ENCODE data around the gene PSG6. TPM values are rescaled to one million over a fixed set of nuclear protein-coding genes. Genes with fewer than 3 reads are reported as not detected.
"Not testable (repeated sequence)": the region's sequence is repeated elsewhere in the genome, so short reads cannot be mapped to it uniquely, and the experiment has no call there.

PSG6 gene
- total RNA-seq, 1 donor from 2014 or later, result not detected

DNA sequence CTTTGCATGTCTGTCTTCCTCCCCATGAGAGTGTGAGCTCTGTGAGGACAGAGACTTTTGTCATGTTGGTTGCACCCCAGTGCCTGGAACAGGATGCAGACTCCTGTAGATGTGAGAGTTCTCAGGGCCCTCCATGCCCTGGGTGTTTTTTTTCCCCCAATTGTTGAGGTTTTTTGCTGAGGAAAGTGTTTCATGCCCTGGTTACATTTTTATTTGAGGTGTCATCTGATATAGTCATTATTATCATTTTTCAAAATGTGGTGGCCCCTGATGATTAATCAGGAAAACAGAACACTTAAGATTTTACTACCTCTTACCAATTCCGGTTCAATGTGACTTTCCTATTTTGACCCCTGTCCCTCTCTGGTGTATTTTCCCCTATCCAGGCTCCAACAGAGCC is 763 bp downstream of the PSG6 start:
- ATAC-seq; DNase-seq (ENCODE audit: low spot score); intact Hi-C loops (cut with DNase I): not testable (repeated sequence)

DNA sequence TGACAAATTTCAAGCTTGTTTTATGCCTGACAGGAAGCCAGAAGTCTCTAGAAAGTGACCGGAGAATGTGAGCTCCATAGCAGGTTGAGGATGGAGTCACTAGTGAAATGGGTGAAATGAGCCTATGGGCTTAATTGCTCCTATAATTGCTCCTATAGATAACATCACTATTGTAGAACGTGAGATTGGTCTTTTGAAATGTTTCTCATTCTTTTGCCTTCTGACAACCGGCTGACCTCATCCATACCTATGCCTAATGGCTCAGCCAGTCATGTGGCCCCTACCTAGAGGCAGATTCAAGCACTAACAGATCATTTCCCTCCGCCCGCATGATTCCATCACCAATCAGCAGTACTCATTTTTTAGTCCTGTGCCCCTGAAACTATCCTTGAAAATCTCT is 4.2 kb downstream of the PSG6 start:
- DNase-seq (ENCODE audit: low spot score); ATAC-seq; intact Hi-C loops (cut with DNase I): not testable (repeated sequence)

DNA sequence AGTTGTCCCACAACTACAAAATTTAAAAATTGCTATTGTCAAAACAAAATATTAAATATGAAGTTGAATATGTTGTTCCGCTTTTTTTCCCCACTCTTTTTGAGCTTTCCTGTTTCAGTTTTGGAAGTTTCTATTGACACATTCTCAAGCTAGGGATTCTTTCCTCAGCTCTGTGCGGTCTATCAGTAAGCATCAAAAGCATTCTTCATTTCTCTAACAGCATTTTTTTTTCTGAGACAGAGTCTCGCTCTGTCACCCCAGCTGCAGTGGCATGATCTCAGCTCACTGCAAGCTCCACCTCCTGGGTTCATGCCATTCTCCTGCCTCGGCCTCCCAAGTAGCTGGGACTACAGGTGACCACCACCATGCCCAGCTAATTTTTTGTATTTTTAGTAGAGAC is 4.8 kb downstream of the PSG6 start:
- ATAC-seq; intact Hi-C loops (cut with DNase I); DNase-seq (ENCODE audit: low spot score): not testable (repeated sequence)

DNA sequence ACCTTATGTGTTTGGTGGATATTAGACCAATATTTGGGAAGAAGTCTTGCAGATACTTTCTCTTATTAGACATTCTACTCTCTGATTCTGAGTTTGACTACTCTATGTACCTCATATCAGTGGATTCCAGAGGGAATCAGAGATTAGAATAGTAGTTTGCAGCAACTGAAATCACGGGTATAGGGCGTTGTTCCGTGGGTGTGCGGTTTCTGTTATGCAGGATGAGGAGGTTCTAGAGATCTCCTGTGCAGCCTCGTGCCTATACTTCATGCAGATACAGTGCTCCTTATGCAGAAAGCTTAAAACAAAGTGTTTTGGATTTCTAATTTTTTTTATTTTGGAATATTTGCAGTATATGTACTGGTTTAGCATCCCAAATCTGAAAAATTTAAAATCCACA is 6.0 kb downstream of the PSG6 start:
- DNase-seq (ENCODE audit: low spot score); intact Hi-C loops (cut with DNase I); ATAC-seq: not testable (repeated sequence)

DNA sequence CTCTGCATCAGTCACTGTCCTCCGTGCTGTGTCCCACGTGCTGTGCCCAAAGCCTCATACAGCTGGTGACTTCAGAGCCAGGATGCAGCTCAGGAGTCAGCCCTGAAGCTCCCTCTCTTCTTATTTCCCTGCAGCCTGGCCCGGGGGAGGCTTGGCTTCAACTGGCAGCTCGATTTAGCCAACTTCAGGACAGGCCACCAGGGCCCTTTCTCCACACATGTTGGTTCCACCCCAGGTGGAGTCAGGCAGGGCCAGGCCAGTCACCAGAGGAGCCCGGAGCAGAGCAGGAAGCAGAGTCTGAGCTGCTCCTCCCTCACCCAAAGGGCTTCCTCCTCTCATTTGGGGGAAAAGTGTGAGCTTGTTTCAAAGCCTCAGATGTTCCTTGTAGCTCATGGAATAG is 11.5 kb downstream of the PSG6 start:
- DNase-seq (ENCODE audit: low spot score); intact Hi-C loops (cut with DNase I); ATAC-seq: not testable (repeated sequence)

DNA sequence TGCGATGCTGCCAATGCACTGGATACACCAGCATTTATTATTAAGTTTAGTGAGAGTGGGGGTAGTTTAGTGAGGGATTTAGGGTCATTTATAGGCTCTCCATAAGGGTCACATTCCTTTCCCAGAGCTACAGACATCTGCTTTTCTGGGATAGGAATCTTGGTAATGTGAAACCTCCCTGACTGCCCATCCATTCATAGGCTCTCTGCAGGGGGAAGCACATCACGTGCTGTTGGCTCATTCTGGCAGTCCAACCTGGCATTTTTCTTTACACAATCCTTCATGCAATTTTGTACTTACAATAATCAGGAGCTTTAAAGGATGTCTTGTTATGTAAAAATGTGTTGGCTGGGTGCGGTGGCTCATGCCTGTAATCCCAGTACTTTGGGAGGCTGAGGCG is 17.1 kb downstream of the PSG6 start:
- DNase-seq (ENCODE audit: low spot score); ATAC-seq; intact Hi-C loops (cut with DNase I): not testable (repeated sequence)

DNA sequence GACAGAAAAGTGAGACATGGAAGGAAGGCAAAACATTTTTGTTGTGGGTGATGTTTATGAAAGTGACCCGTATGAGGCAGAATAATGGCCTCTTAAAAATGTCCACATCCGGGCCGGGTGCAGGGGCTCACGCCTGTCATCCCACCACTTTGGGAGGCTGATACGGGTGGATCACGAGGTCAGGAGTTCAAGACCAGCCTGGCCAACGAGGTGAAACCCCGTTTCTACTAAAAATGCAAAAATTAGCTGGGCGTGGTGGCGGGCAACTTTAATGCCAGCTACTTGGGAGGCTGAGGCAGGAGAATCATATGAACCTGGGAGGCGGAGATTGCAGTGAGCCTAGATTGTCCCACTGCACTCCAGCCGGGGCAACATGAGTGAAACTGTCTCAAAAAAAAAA is 18.0 kb downstream of the PSG6 start:
- intact Hi-C loops (cut with DNase I); ATAC-seq; DNase-seq (ENCODE audit: low spot score): not testable (repeated sequence)

DNA sequence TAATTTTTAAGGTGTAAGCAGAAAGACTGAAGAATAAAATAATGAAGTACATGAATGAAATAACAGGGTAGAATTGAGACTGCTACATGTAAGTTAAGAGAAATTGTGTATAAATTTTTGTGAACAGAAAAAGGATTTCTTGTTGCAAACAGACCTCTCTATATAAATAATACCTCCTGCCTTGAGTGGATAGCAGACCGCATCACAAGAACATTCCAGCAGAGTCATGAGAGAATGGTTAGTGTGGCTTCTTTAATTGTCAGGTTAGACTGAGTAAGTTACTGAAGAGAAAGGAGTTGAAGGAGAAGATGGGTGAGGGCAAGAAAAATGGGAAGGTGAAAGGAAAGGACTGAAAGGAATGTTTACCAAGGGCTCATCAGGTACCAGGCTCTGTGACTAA is 18.6 kb downstream of the PSG6 start:
- ATAC-seq; DNase-seq (ENCODE audit: low spot score); intact Hi-C loops (cut with DNase I): not testable (repeated sequence)

DNA sequence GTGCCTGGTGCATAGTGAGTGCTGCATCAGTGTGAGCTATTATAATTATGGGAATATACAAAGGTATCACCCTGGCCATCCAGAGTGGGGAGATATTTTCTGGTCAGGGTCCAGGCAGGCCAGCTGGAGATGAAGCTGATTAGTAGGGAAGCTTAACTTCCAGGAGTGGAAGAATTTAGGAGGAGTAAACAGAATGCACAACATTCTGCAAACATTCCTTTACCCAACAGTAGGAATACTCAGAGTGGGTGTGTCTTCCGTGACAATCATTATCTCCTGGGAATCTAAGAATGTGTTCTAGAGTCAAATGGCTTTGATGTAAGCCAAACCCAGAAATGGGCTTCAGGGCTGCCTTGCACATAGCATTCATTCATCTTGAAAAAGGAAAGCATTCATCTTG is 19.0 kb downstream of the PSG6 start:
- intact Hi-C loops (cut with DNase I); DNase-seq (ENCODE audit: low spot score); ATAC-seq: not testable (repeated sequence)

DNA sequence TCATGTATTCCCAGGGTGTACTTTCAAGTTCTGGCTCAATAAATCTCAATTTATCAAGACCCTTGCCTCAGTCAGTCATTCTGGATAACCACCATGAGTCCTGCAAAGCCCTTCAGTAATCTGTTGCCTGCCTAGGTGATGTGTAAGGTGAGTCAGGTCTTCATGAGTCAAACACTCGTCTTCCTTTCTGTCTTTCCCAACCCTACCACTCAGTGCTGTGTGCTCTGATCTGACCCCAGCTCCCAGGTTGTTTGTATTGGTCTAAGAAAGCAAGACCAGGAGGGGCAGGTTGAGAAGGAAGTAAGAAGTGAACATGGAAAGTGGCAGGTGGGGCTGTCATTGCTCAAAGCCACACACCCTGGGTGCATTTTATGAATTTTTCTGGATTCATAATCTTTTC is 20.0 kb downstream of the PSG6 start:
- ATAC-seq; intact Hi-C loops (cut with DNase I); DNase-seq (ENCODE audit: low spot score): not testable (repeated sequence)

DNA sequence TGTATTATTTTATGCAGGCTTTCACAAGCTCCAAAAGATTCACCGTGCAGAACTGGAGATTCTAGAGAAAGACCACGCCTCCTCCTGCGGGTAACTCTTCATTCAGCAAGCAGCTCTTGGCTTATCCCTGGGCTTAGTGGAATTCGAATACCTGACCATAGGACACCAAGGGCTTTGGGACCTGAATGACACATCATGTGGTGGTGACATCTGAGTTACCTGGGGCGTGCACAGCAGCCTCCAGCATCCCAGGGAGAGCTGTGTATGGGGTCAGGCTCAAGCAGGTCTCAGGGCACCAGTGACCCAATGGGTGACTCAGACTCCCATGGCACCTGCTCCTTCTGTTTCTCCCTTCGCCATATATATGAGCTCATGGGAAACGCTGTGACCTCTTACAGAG is 27.2 kb downstream of the PSG6 start:
- intact Hi-C loops (cut with DNase I); DNase-seq (ENCODE audit: low spot score); ATAC-seq: not testable (repeated sequence)

DNA sequence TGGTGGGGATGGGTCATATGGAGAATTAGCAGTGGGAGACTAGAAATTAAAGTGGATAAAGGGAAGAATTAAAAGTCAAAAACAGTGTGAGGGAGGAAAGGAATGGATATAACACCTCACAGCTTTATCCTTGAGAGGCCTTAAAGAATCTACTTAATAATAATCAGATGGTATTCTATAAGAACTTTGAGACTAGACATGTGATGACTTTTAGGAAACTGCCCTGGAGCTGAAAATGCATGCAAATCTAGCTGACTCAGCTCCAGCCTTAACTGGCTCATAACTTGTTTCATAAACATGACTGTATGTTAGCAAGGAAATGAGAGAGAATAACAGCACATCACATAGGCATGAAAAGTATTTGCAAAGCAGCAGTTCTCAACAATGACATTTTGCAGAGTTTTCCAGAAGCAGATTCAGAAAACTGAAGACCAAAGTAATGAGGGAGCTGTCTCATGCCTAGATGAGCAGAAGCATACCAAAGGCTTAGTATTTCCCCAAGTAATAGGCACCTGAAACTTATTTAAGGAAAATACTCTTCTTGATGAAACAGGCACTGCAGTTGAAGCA is 29.7 kb downstream of the PSG6 start:
- ATAC-seq; DNase-seq (ENCODE audit: low spot score); intact Hi-C loops (cut with DNase I): not testable (repeated sequence)

DNA sequence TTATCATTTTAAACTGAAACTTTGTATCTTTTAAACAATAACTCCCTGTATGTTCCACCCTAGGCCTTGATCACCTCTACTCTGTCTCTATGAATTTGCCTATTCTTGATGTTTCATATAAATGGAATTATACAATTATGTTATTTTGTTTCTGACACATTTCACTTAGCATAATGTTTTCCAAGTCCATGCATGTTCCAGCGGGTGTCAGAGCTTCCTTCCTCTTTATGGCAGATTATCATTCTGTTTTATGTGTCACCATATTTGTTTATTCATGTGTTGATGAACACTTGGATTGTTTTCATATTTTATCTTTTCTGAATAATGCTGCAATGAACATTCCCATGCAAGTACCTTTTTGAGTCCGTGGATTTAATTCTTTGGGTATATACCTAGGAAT is 35.0 kb downstream of the PSG6 start:
- ATAC-seq; intact Hi-C loops (cut with DNase I); DNase-seq (ENCODE audit: low spot score): not testable (repeated sequence)

DNA sequence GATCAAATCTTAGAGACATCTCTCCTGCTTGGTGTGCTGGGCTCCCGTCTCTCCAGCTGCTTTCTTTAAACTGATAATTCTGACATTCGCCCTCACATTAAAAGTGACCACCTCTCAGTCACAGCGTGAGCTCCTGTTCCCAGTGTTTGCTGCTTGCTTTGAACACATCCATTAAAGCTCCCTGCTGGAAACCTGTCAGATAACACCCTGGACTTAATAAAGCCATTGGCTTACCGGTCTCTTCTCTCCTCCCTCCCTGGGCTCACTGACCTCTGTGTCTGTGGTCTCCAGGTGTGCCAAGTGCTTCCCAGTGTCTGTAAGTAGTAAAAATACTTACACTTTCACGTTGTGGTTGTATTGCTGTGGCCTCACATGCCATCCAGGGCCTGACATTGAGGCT is 35.7 kb downstream of the PSG6 start:
- intact Hi-C loops (cut with DNase I); DNase-seq (ENCODE audit: low spot score); ATAC-seq: not testable (repeated sequence)

DNA sequence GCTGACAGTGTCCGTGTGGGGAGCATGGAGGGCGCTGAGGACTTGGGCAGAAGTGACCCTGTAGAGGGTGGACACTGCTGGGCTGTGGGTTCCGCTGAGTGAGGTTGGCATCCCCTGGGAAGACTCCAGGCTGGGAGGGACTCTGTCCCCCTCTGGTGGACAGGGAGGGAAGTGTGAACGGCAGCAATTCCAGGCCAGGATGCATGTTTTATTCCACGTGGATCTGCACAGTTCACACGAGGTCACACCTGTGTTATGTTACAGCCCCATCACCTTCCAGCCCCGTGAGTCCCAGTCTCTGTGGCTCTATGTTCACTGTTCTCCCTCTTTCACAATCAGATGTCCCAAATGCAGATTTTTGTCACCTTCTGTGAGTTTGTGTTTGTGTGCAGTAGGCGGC is 36.4 kb downstream of the PSG6 start:
- DNase-seq (ENCODE audit: low spot score); intact Hi-C loops (cut with DNase I); ATAC-seq: not testable (repeated sequence)

DNA sequence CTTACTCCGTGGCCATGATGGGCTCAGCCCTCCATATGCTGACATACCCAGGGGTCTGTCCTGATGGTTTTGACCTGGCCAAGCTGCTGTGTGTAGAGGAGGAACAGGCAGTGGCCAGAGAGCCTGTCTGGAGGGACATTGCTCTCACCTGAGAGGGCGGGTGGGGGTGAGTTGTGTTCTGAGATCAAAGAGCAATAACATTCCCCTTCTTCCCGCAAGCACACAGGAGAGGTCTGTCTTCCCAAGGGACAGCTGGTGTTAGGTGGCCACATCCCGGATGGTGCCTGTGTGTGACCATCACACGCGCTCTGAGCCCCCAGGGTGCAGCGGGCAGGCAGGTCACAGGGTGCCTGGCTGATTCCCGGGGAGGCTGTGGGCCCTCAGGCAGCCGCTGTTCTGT is 37.1 kb downstream of the PSG6 start:
- ATAC-seq; DNase-seq (ENCODE audit: low spot score); intact Hi-C loops (cut with DNase I): not testable (repeated sequence)

DNA sequence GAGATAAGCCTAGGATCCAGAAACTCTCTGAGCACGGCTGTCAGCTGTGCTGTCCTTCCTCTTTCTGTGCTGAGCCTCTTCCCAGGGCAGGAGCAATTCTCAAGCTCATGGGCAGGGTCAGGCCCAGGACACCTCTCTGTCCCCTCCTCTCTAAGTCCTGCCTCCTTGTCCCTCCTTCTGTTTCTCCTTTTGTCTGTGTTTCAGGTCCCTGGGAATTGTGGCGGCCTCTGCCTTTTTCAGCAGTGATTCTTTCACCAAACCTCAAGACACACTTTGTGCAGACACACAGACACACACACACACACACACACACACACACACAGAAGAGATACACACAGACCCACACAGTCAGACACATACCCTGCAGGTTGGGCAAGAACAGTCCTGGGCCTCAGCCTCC is 38.1 kb downstream of the PSG6 start, which contains the start of gene PSG1:
Gene PSG1 (minus strand): TSS at position 101 of the 400 bp plus-strand sequence. CDS start 132 bp downstream, outside the sequence.
- intact Hi-C loops (cut with DNase I), result no loop called here
- no peak for ATAC-seq

DNA sequence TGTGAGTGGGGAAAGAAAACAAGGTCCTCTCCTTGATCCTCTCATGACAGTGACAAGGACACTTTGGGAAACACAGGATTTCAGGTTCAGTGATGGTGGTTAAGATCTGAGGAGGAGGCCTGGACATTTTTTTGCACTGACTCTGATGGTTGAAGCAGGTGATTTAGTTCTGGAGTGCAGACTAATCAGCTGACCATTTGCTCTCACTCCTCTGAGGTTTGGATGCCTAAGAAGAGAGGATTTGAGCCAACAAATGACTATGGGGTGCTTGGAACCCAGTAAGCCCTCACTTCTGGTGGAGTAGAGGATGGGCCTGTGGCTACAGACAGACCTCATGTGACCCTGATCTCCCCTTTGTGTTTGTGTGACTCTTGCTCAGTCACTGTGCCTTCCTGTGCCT is 41.1 kb downstream of the PSG6 start:
- DNase-seq (ENCODE audit: low spot score); ATAC-seq; intact Hi-C loops (cut with DNase I): not testable (repeated sequence)

More for the DNA sequence above, 38.1 kb downstream of the PSG6 start, which contains the start of gene PSG1:
- no peak for DNase-seq (ENCODE audit: low spot score)

DNA sequence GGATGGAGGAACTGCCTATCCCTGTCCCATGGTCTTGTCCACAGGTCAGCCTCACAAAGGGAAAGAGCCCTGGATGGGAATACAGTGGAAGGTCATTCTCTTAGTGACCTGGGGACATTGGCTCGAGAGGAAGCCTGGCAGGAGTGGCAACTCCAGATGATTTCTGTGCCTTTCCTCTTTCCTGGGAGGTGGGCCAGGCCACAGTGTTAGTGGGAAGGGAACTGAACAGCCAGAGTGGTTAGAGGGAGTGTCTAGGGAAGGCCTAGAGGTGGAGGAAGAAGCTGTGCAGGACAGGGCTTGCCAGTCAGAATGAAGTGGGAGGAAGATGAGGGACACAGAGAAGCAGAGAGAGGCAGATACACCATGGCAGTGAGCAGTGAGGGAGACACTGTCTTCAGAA is 41.8 kb downstream of the PSG6 start:
- DNase-seq (ENCODE audit: low spot score); ATAC-seq; intact Hi-C loops (cut with DNase I): not testable (repeated sequence)
